ENCODE data around the gene MRPL58.

GRCh38 chr17:75064040-75064439, 51.6 kb downstream of the MRPL58 start:
- TF ChIP-seq EZH2 (IDR thresholded peaks at IDR 0.05; ENCODE audit: insufficient read depth, low read length): no peak
- TF ChIP-seq, protein P1, sequence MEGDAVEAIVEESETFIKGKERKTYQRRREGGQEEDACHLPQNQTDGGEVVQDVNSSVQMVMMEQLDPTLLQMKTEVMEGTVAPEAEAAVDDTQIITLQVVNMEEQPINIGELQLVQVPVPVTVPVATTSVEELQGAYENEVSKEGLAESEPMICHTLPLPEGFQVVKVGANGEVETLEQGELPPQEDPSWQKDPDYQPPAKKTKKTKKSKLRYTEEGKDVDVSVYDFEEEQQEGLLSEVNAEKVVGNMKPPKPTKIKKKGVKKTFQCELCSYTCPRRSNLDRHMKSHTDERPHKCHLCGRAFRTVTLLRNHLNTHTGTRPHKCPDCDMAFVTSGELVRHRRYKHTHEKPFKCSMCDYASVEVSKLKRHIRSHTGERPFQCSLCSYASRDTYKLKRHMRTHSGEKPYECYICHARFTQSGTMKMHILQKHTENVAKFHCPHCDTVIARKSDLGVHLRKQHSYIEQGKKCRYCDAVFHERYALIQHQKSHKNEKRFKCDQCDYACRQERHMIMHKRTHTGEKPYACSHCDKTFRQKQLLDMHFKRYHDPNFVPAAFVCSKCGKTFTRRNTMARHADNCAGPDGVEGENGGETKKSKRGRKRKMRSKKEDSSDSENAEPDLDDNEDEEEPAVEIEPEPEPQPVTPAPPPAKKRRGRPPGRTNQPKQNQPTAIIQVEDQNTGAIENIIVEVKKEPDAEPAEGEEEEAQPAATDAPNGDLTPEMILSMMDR (IDR thresholded peaks at IDR 0.05; ENCODE audit: insufficient read depth, low read depth, low read length): no peak

All from astrocyte (in vitro differentiated cells and primary cell).